HG03457 (cell line): Measurements from ENCODE around the gene SDR42E2.

Experiments
- ATAC-seq: cut with Tn5 transposase; IDR thresholded peaks from one replicate; pipeline ENCODE4 v1.9.1; 2021; ENCODE audit warnings: moderate number of reproducible peaks; ENCODE audit not compliant: unreplicated experiment

SDR42E2 gene

DNA sequence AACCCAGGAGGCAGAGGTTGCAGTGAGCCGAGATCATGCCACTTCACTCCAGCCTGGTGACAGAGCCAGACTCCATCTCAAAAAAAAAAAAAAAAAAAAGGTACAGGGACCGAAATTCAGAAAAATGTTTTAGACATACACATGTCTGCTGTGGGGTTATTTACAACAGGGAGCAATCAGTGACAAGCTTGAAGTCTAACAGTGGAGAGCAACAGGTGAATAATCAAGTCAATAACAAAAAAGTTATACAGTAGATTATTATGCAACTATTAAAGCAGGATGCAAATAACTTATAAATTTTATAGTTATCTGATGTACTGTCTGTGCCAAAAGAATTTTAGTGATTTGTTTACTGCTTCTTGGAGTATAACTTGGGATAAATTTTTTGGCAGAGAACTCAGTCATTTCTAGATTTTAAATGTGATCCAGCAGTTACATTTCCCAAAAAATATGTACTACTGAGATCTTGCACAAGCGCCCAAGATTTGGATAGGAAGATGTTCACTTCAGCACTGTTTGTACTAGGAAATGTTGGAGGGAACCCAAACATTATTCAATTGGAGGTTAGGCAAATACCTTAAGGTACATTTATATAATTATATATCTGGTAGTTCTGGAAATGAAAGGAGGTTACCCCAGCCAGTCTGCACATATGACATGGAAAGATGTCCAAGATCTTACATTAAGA is 77.9 kb downstream of the SDR42E2 start:
- no peak for ATAC-seq
